Retinal pigment epithelial cell (primary cell): Measurements from ENCODE around the gene GSK3B.

Source experiments
- DNase-seq: peaks from one replicate; pipeline ENCODE4 v3.0.0-alpha.2; 2010; ENCODE audit warnings: low read depth
- H3K4me3 ChIP-seq: 2 replicates; pipeline ENCODE4 v1.5.1; 2011; ENCODE audit warnings: mild to moderate bottlenecking, low read length, control low read depth, moderate library complexity
- CTCF ChIP-seq: conservative IDR thresholded peaks from 2 replicates; pipeline ENCODE4 v1.5.1; 2011; ENCODE audit warnings: low read depth, low read length, control low read depth, inconsistent platforms

Gene GSK3B

GRCh38 chr3:119885746-119886530 lies 208.3 kb downstream of the GSK3B start:
- DNase-seq: peak; percentile 6
- H3K4me3 ChIP-seq: no peak overlapping the region
- no peak for TF ChIP-seq CTCF

DNA sequence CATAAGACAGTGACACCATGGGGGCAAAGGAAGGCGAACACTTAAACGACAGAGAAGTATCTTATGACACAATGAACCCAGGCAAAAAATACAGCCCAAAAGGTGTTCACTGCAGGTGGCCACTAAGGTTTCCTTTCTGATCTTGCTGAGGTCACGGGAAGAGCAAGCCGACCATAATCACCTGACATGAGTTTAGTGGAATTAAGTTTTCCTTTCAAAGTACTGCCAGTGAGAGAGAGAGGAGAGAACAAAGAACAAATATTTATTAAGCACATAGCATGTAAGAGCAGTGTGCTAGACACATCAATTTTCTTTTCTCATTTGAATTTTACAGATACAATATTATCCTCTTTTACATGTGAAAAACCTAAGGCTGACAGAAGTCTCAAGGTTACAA lies 210.1 kb downstream of the GSK3B start:
- DNase-seq: no peak
- H3K4me3 ChIP-seq: no peak overlapping the region
- no peak for TF ChIP-seq CTCF

DNA sequence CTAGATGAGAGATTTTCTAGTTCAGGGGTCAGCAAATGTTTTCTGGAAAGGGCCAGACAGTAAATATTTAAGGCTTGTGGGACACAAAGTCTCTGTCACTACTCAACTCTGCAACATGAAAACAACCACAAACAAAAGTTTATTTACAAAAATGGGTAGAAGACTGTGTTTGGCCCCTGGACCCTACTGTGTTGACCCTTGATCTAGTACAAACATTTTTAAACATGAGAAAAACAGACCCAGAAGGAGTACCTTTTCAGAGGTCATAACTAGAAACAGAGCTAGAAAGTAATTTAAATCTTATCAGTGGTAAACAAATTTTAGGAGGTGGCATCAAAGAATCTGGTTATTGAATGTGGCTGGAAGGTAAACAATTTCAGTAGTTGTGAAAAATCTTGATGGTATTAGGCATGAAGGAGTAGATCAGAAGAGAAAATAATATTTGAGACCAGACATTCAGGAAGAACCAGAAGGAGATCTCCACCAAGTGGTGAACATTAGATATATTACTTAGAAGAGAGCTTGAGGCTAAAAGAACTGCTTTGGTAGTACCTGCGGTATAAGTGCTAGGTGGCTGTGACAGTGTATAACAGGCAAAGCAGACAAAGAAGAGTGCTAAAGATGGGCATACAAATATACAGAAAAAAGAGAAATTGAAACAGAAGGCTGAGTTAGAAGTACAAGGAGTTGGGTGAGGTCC lies 210.6 kb downstream of the GSK3B start:
- no peak for TF ChIP-seq CTCF
- DNase-seq: no peak
- no peak overlapping the region for H3K4me3 ChIP-seq

- no peak for TF ChIP-seq CTCF
- H3K4me3 ChIP-seq: no peak overlapping the region
- DNase-seq: no peak
Measured at GRCh38 chr3:119880966-119881365, 213.3 kb downstream of the GSK3B start.

- H3K4me3 ChIP-seq: no peak overlapping the region
- no peak for DNase-seq
- no peak for TF ChIP-seq CTCF
Measured at GRCh38 chr3:119873646-119874045, 220.6 kb downstream of the GSK3B start.

DNA sequence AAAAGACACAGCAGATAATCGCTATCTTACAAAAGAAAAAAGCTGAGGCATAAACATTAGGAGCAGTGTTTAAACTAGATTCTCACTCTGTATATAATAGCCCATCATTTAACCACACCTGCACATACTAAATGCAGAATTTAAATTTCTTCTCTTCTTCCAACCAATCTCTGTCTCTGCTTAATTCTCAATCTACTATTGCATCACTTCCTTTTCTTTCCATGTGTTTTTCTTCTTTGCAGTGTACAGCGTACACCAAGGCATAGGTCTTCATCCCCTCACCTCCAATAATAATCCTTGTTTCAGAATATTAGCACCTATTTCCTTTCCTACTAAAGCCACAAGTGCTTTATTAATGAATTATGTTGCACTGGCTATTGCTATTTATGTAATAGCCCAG lies 221.5 kb downstream of the GSK3B start:
- DNase-seq: no peak
- no peak overlapping the region for H3K4me3 ChIP-seq
- no peak for TF ChIP-seq CTCF

DNA sequence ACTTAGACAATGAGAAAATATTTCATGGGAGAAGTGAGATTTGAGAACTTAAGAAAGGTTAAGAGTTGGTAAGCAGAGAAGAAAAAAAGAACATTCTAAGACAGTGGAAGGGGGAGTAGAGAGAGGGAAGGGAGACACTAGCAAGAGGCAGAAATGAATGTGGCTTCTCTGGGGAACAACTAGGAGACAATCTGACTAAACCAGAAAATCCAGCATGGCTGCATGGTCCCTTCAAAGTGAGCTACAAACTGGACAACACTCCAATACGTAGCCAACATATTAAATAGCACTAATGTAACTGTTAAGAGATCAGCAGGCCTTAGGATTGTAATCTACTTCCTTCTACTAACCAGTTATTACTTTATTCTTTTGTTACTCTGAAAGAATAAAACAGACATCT lies 222.7 kb downstream of the GSK3B start:
- no peak overlapping the region for H3K4me3 ChIP-seq
- no peak for DNase-seq
- TF ChIP-seq CTCF: no peak
